Retinal pigment epithelial cell (primary cell): ENCODE measurements around the gene TFAP2C.

Source experiments
- DNase-seq: peaks from one replicate; pipeline ENCODE4 v3.0.0-alpha.2; 2010; ENCODE audit warnings: low read depth
- H3K4me3 ChIP-seq: 2 replicates; pipeline ENCODE4 v1.5.1; 2011; ENCODE audit warnings: mild to moderate bottlenecking, low read length, control low read depth, moderate library complexity
- TF ChIP-seq, protein P1 (sequence below): conservative IDR thresholded peaks from 2 replicates; pipeline ENCODE4 v1.5.1; 2011; ENCODE audit warnings: low read depth, low read length, control low read depth, inconsistent platforms

TFAP2C gene

DNA sequence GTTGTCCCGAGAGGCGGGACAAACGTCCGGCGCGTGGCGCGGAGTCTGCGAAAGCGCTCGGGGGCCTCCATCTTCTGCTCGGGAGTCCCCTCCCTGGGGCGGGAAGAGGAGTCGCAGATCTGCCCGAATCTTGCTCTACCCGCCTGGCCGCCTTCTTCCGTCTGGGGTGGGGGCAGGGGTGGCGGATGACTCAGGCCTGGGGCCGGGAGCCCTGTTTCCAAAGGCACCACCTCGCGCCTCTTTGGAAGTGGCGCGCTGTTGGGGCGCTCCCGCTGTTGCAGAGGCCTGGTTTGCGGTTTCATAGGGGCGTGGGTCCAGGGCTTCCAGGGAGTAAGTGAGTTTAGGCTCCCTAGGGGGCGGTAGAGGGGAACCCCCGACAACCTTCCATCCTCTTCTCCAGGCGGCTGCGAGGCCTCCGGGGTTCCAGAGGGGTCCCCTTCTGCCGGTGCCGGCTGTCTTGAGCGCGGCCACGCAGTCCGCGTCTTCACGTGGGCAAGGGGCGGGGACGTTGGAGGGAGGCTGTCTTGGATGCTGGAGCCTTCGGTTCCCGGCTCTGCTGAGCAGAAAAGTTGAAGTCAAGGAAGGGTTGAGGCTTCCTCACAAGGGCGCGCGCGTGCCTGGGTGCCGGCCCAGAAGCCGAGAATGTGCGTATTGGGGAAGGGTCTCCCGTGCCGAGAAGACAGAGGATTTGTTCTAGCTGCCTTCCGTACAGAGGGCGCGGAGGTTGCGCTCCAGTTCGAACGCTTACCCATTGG lies 2.6 kb upstream of the TFAP2C start:
- TF ChIP-seq, protein P1, sequence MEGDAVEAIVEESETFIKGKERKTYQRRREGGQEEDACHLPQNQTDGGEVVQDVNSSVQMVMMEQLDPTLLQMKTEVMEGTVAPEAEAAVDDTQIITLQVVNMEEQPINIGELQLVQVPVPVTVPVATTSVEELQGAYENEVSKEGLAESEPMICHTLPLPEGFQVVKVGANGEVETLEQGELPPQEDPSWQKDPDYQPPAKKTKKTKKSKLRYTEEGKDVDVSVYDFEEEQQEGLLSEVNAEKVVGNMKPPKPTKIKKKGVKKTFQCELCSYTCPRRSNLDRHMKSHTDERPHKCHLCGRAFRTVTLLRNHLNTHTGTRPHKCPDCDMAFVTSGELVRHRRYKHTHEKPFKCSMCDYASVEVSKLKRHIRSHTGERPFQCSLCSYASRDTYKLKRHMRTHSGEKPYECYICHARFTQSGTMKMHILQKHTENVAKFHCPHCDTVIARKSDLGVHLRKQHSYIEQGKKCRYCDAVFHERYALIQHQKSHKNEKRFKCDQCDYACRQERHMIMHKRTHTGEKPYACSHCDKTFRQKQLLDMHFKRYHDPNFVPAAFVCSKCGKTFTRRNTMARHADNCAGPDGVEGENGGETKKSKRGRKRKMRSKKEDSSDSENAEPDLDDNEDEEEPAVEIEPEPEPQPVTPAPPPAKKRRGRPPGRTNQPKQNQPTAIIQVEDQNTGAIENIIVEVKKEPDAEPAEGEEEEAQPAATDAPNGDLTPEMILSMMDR: peak; percentile 43
- no peak overlapping the region for H3K4me3 ChIP-seq
- DNase-seq: no peak

DNA sequence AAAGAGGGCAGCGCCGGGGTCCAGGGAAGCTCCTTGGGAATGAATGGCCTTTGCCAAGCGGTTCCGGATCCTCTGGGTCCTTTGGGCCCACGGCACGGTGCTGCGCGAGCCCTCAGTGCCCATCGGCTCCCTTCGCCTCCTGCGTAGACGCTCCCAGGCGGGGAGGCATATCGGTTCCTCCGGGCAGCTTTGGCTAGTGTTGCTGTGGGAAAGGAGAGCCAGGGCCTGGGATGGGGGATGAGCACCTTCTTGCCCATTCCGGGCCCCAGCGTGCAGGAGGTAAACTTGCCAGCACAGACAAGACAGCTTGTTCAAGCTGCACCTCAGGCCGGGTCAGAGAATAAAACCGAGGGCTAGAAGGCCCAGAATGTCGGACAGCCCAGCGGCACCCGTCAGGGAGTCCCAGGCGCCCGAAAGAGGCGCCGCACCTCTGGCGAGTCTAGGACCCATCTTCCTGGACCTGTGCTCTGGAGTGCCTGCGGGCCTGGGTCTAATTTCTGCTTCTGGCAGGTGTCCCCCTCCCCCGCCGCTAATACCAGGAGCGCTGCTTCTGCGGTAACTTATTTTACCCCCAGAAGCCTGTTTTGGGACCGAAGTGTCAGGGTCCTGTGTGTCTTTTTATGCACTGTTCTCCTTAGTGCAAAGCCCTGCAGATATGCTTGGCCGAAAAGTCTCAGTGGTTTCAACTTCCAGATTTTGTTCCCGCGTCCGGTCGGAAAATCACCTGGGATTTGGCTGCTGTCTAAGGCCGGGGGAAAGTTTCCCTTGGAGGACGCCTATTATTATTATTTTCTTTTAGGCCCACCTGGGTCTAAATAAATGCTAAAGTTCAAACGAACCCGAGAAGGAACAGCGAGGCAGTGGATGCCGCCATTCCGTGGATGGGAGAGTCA lies 1.7 kb upstream of the TFAP2C start:
- no peak overlapping the region for H3K4me3 ChIP-seq
- no peak for DNase-seq
- TF ChIP-seq, protein P1: no peak

DNA sequence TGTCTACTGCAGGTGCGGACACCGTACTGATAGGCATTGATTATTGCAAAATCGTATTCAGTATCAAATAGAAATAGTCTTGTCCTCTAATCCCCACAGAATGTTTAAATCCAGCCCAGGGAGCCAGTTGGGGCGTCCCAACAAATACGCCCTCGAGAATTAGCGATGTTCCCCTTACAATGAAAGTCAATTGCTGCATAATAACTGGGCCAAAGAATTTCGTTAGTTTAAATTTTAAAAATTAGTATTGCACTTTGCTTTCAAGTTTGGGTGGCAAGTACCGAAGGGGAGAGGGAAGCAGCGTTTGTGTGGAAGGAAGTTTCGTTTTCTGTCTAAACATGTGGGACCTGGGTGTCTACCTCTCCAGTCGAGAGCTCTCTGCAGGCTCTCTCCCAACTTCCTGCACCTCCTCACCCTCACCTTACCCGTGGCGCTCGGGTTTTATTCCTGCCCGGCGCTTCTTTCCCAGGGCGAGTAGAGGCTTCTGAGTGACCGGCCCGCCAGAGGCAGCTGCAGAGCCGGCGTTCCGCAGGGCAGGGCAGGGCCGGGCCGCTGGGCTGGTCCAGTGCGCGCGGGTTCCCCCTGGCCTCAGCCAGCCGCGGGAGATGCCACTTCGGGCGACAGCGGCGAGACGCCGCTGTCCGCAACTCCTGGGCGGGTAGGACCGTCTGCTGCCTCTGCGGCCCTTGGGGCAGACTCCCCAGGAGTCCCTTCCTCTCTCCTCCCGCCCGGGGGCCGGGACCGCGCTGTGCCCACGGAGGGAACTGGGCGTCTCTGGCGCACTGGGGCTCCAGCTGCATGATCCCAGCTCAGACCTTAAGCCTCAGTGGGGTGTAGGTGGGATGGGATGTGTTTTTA lies 862 bp upstream of the TFAP2C start:
- no peak for DNase-seq
- no peak overlapping the region for H3K4me3 ChIP-seq
- TF ChIP-seq, protein P1: no peak

DNA sequence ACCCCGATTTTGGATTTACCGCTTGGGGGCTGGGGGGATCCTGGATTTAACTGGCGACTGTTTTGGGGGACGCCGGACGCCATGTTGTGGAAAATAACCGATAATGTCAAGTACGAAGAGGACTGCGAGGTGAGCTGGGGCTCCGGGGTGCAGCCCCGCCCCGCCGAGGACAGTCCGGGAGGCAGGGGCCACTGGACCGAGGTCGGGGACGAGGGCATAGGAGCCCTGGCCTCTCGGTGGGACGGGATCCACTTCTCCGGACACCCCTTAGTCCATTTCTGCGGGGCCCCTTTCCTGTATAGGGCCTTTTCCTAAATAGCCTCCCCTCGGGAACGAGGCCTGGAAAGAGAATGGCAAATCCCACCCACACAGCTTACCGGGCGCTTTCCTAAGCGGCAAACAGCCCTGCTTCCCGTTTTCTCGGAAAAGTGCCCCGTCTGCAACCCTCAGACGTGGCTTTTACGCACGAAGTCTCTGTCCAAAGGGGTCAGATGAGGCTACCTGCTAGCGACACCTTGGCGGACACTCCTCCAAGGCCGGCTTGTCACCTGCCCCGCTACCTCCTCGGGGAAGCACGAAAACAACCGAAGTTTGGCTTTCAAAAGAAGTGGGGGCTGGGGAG lies 469 bp downstream of the TFAP2C start:
- TF ChIP-seq, protein P1: no peak
- DNase-seq: no peak
- H3K4me3 ChIP-seq: peak overlapping the region; percentile 2

DNA sequence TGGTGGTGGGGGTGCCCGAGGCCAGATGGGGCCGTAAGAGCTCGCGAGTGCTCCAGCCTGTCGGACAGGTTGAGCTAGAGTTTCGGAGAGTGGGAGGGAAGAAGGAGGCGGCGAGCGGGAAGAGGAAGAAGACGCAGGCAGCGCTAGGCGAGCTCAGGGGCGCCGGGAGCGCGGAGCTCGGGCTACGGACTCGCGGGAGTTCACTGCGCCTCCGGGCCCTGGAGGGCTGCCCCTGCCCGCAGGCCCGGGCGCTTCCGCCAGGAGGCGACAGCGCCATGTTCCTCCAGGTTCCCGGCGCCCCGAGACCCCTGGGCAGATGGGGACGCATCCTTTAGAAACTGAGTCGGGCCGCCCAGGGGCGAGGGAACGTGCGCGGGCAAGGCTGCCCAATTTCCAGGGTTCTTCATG lies 984 bp downstream of the TFAP2C start:
- TF ChIP-seq, protein P1: peak; percentile 35
- no peak overlapping the region for H3K4me3 ChIP-seq
- no peak for DNase-seq

DNA sequence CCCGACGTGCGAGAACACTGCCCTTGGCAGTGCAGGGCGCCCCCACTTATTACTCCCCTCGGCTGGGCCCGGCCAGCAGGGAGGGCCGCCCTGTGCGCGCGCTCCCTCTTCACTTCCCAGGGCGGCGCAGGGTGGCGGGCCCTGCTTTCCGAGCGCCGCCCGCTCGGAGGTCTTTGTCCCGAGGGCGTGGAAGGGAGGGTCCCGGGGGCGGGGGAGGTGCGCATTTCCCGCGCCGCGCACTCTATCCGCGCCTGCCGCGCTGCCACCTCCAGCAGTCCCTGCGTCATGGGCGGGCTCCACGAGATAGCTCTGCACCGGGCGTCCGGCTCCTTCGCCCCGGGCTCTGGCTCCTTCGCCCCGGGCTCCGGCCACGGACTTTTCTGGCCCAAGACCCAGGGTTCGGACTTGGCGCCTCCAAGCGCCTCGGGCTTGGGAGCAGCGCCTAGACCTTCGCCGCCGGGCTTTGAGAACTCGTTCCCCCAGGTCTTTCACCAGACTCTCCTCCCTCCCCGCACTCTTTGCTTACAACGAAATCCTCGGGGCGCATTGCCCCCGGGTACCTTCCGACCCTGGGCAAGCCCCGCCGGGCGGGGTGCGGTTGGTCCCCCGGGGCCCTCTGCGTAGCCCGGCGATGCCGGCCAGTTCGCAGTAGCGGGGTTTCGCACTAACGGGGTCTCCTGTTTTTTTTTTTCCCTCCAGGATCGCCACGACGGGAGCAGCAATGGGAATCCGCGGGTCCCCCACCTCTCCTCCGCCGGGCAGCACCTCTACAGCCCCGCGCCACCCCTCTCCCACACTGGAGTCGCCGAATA lies 1.6 kb downstream of the TFAP2C start:
- TF ChIP-seq, protein P1: no peak
- DNase-seq: no peak
- no peak overlapping the region for H3K4me3 ChIP-seq
